Measurements from ENCODE around the gene GPR18. TPM values are rescaled to one million over a fixed set of nuclear protein-coding genes. Genes with fewer than 3 reads are reported as not detected.

The GPR18 gene
- total RNA-seq, 1 donor from 2014 or later, result not detected

DNA sequence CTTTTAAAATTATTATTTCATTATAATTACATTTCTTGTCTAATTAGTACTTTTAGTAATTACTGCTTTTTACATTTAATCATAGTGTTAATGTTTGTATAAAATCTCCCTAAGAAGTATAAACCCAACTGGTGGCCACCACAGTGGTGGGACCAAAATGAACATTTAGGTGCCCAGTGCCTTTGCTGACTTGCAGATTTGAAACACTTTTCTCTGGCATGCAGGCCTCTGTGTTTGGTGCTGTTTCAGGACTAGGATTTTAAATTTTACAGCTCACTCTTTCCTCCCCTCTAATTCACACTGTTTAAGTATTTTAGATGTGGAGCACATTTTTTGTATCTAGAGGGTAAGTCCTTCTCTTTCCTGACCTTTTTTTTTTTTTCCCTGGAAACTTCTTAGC lies 40.1 kb downstream of the GPR18 start:
- no peak overlapping the region for H3K4me3 ChIP-seq
- no peak for TF ChIP-seq CTCF (IDR thresholded peaks at IDR 0.05)
- peaks cover 0 to 18% of the 10 kb centered on the region in 2 donors for H3K4me1 ChIP-seq
- no peaks in the 10 kb centered on the region for H3K27me3 ChIP-seq
- H3K36me3 ChIP-seq, result peaks cover 0 to 4% of the 10 kb centered on the region in 2 donors
- peak overlapping the region in 1 of 2 donors; percentile 21 for H3K27ac ChIP-seq
- DNase-seq (ENCODE audit: low spot score in 2 of 2), result no peak
- intact Hi-C loops (cut with DNase I), result no loop called here
- no peaks in the 10 kb centered on the region for H3K9me3 ChIP-seq

GRCh38 chr13:99217461-99218110 lies 40.6 kb downstream of the GPR18 start:
- peaks cover 0 to 4% of the 10 kb centered on the region in 2 donors for H3K36me3 ChIP-seq
- no peak for DNase-seq (ENCODE audit: low spot score in 2 of 2)
- no peak overlapping the region for H3K4me3 ChIP-seq
- no peaks in the 10 kb centered on the region for H3K27me3 ChIP-seq
- peaks cover 0 to 18% of the 10 kb centered on the region in 2 donors for H3K4me1 ChIP-seq
- TF ChIP-seq CTCF (IDR thresholded peaks at IDR 0.05), result no peak
- H3K27ac ChIP-seq, result no peak overlapping the region
- intact Hi-C loops (cut with DNase I), result no loop called here
- H3K9me3 ChIP-seq, result no peaks in the 10 kb centered on the region

DNA sequence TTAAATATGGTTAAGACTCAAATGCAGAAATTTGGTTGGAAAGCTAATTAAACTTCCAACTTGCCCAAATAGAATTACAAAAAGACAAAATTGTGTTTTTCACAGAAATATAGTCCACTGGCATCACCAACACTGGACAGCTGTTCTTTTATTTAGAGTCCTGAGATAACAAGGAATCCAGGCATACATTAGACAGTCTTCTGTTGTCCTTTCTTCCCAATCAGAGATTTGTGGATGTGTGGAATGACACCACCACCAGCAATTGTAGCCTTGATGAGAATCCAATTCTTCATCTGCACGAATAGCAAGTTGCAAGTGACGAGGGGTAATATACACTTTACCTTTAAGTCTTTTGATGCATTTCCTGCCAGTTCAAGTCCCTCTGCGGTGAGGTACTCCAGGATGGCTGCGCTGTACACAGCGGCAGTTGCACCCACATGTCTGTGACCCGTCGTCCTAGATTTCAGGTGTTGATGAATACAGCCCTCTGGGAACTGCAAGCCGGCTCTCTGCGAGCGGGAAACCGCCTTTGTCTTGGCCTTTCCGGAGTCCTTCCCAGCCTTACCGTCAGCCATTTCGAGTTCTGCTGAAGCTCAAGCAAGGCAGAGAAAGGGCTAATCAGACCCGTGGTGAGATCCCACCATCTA lies 42.9 kb downstream of the GPR18 start:
- TF ChIP-seq CTCF (IDR thresholded peaks at IDR 0.05), result no peak
- no peak overlapping the region for H3K27ac ChIP-seq
- no peaks in the 10 kb centered on the region for H3K27me3 ChIP-seq
- no peak for DNase-seq (ENCODE audit: low spot score in 2 of 2)
- intact Hi-C loops (cut with DNase I), result no loop called here
- H3K36me3 ChIP-seq, result peaks cover 0 to 4% of the 10 kb centered on the region in 2 donors
- no peaks in the 10 kb centered on the region for H3K9me3 ChIP-seq
- H3K4me3 ChIP-seq, result no peak overlapping the region
- H3K4me1 ChIP-seq, result peaks cover 0 to 18% of the 10 kb centered on the region in 2 donors

DNA sequence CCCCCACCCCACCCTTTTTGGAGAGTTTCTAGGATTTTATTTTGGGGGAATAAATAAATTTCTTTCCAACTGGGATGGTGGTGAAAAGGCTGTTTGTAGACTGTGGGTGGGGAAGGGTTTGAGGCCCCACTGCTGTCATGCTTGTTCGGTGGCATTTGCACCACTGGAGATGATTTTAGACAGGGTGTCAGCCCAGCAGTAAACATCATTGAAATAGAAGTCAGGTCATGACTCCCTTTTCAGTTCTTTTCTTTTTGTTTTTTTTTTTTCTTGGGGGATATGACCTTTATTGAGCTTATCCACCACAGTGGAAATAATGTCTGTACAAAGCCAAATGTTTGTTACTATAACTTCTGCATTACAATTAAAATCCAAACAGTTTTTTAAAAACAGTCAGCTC lies 43.4 kb downstream of the GPR18 start:
- no peak for DNase-seq (ENCODE audit: low spot score in 2 of 2)
- Histone ChIP-seq H3K9me3 (no peaks in the 10 kb centered on the region), H3K27me3 (no peaks in the 10 kb centered on the region), H3K36me3 (peaks cover 0 to 4% of the 10 kb centered on the region in 2 donors), H3K27ac (no peak overlapping the region), H3K4me3 (no peak overlapping the region), H3K4me1 (peaks cover 0 to 17% of the 10 kb centered on the region in 2 donors)
- intact Hi-C loops (cut with DNase I), result no loop called here
- TF ChIP-seq CTCF (IDR thresholded peaks at IDR 0.05), result no peak

DNA sequence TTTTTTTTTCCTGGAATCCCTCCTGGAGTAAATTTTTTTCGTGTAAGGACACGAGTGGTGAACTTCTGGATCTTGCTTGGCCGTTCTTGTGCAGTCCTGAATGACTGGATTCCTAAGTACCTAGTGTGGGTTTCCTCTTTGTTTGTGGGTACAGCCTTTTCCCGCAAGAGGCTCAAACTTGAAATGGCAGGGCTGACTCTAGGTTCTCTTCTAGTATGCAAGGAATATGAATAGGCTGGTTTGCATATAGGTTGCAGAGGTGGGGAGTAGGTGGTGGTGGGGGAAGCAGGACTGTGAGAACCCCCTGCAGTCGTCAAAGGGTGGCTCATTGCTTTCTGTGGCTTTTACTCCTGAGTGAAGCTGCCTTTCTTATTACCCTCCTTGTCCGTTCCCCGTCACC lies 43.9 kb downstream of the GPR18 start:
- no peak for TF ChIP-seq CTCF (IDR thresholded peaks at IDR 0.05)
- no peaks in the 10 kb centered on the region for H3K27me3 ChIP-seq
- no peak overlapping the region for H3K27ac ChIP-seq
- H3K9me3 ChIP-seq, result no peaks in the 10 kb centered on the region
- H3K4me1 ChIP-seq, result peaks cover 0 to 14% of the 10 kb centered on the region in 2 donors
- intact Hi-C loops (cut with DNase I), result no loop called here
- peaks cover 0 to 4% of the 10 kb centered on the region in 2 donors for H3K36me3 ChIP-seq
- DNase-seq (ENCODE audit: low spot score in 2 of 2), result no peak
- no peak overlapping the region for H3K4me3 ChIP-seq

All from ascending aorta (tissue), 2 donors.